Keratinocyte (primary cell): ENCODE data around the gene TINCR. TPM values are rescaled to one million over a fixed set of nuclear protein-coding genes. Genes with fewer than 3 reads are reported as not detected.
"Not testable (repeated sequence)": the region's sequence is repeated elsewhere in the genome, so short reads cannot be mapped to it uniquely, and the experiment has no call there.

Source experiments
- DNase-seq: peaks from one replicate; pipeline ENCODE4 v3.0.0-alpha.2; 2011; ENCODE audit warnings: low read depth, missing footprints, low spot score
- FAIRE-seq: peaks from 2 replicates; lab custom pipeline; 2011; peaks lifted over from hg19 to GRCh38; lab: Jason Lieb, UNC
- H2AFZ ChIP-seq: 2 replicates; pipeline ENCODE4 v1.6.0; 2012; ENCODE audit warnings: low read length, control low read depth, inconsistent platforms; ENCODE audit not compliant: control insufficient read depth
- H3K27ac ChIP-seq: 2 replicates; pipeline ENCODE4 v1.5.1; 2011; ENCODE audit warnings: low read length; ENCODE audit not compliant: control insufficient read depth, insufficient read depth
- H3K27me3 ChIP-seq: 3 replicates; pipeline ENCODE4 v1.6.0; 2011; ENCODE audit warnings: low read length; ENCODE audit not compliant: control insufficient read depth, insufficient read depth; ENCODE audit errors: extremely low read depth
- H3K36me3 ChIP-seq, 2 experiments: 2 replicates in 1 of 2; 3 replicates in 1 of 2; pipeline ENCODE4 v1.5.1; 2011; ENCODE audit warnings: low read length in 2 of 2, mild to moderate bottlenecking in 1 of 2; ENCODE audit not compliant: control insufficient read depth in 2 of 2, insufficient read depth in 2 of 2; ENCODE audit errors: extremely low read depth in 1 of 2
- H3K4me1 ChIP-seq: 3 replicates; pipeline ENCODE4 v1.5.1; 2011; ENCODE audit warnings: low read length; ENCODE audit not compliant: control insufficient read depth, insufficient read depth; ENCODE audit errors: extremely low read depth
- H3K4me2 ChIP-seq: 3 replicates; pipeline ENCODE4 v1.6.0; 2011; ENCODE audit warnings: low read depth, low read length; ENCODE audit not compliant: control insufficient read depth, insufficient read depth; ENCODE audit errors: extremely low read depth
- H3K4me3 ChIP-seq, 3 experiments: fragments of 200-600 bp in 1 of 3; sonication (generic) in 1 of 3; 2 replicates in 2 of 3; 3 replicates in 1 of 3; pipeline ENCODE4 v1.5.1; 2011 to 2016; ENCODE audit warnings: low read length in 3 of 3, mild to moderate bottlenecking in 3 of 3, control low read depth in 2 of 3, inconsistent platforms in 1 of 3, low read depth in 1 of 3, mixed read lengths in 1 of 3, mixed run types in 1 of 3, moderate library complexity in 1 of 3; ENCODE audit not compliant: control insufficient read depth in 2 of 3, insufficient read depth in 2 of 3; ENCODE audit errors: extremely low read depth in 1 of 3
- H3K79me2 ChIP-seq: 2 replicates; pipeline ENCODE4 v1.6.0; 2012; ENCODE audit warnings: low read length; ENCODE audit not compliant: control insufficient read depth, insufficient read depth
- H3K9ac ChIP-seq: 3 replicates; pipeline ENCODE4 v1.6.0; 2011; ENCODE audit warnings: low read length; ENCODE audit not compliant: control insufficient read depth, insufficient read depth; ENCODE audit errors: extremely low read depth
- H3K9me1 ChIP-seq: 3 replicates; pipeline ENCODE4 v1.6.0; 2011; ENCODE audit warnings: low read length; ENCODE audit not compliant: control insufficient read depth, insufficient read depth; ENCODE audit errors: extremely low read depth
- H3K9me3 ChIP-seq: 2 replicates; pipeline ENCODE4 v1.5.1; 2012; ENCODE audit warnings: low read depth, low read length; ENCODE audit not compliant: control insufficient read depth
- H4K20me1 ChIP-seq: 3 replicates; pipeline ENCODE4 v1.6.0; 2011; ENCODE audit warnings: low read length; ENCODE audit not compliant: control insufficient read depth, insufficient read depth; ENCODE audit errors: extremely low read depth
- EZH2 ChIP-seq: IDR thresholded peaks from one replicate; pipeline ENCODE4 v1.6.1; 2012; ENCODE audit warnings: inconsistent platforms, mild to moderate bottlenecking, low read length, moderate library complexity
- dilution Hi-C: fragments of 300-500 bp; cut with MboI; formaldehyde crosslinking; loops from one replicate; pipeline ENCODE4 v1.7.0; 2020; ENCODE audit warnings: low sequenced_read_pairs; ENCODE audit not compliant: extremely low pct_ligation_motif_present
- polyA plus RNA-seq, 5 experiments: library from polyadenylated mRNA; depleted of rRNA in 3 of 5; stranded (reverse) in 3 of 5; stranded (forward) in 1 of 5; unstranded in 1 of 5; fragments of >200 nt; gene quantifications; 1 replicate in 1 of 5; 2 replicates in 3 of 5; 3 replicates in 1 of 5; pipeline versions ENCODE4 v1.2.1 to v1.2.3, GENCODE V29; 2011 to 2012; ENCODE audit warnings: missing spikeins in 2 of 5, low read depth in 1 of 5, low replicate concordance in 1 of 5
- TF ChIP-seq, protein P1 (sequence below), 3 experiments: IDR thresholded peaks in 1 of 3; conservative IDR thresholded peaks in 1 of 3; optimal IDR thresholded peaks in 1 of 3; 2 replicates in 2 of 3; 3 replicates in 1 of 3; pipeline versions ENCODE3 to v1.5.1; 2011; ENCODE audit warnings: low read length in 3 of 3, mild to moderate bottlenecking in 3 of 3, moderate library complexity in 2 of 3, control low read depth in 1 of 3, inconsistent platforms in 1 of 3; ENCODE audit not compliant: insufficient read depth in 2 of 3; ENCODE audit errors: extremely low read depth in 1 of 3

Gene TINCR
- polyA plus RNA-seq, 1 donor (not counting 4 experiments of a cell fraction or from before 2014, with no cell fraction given) = 9.7 TPM

DNA sequence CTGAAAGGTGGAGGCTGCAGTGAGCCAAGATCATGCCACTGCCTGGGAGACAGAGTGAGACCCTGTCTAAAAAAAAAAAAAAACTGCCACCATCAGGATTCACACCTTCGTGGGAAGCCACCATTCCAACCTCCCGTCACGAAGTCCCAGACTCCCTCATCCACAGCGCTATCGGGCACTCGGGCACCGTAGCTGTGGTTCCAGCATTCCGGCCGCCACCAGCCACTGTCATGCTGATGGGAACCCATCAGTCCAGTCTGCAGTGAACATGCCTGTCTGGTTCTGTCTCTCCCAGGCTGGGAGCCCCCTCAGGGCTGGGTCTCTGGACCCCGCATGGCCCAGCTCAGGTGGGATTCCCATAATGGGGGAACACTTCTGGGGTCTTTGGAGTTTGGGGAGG is 27.5 kb downstream of the TINCR start:
- Histone ChIP-seq H2AFZ (no peak overlapping the region), H3K9ac (no peak overlapping the region), H3K36me3 (no peaks in the 10 kb centered on the region), H3K4me3 (no peak overlapping the region), H4K20me1 (no peaks in the 10 kb centered on the region), H3K9me3 (peaks cover 3% of the 10 kb centered on the region), H3K79me2 (no peaks in the 10 kb centered on the region), H3K27me3 (no peaks in the 10 kb centered on the region), H3K27ac (no peak overlapping the region), H3K9me1 (no peaks in the 10 kb centered on the region), H3K4me2 (no peak overlapping the region), H3K4me1 (peaks cover 17% of the 10 kb centered on the region)
- no peak for DNase-seq
- TF ChIP-seq, protein P1, sequence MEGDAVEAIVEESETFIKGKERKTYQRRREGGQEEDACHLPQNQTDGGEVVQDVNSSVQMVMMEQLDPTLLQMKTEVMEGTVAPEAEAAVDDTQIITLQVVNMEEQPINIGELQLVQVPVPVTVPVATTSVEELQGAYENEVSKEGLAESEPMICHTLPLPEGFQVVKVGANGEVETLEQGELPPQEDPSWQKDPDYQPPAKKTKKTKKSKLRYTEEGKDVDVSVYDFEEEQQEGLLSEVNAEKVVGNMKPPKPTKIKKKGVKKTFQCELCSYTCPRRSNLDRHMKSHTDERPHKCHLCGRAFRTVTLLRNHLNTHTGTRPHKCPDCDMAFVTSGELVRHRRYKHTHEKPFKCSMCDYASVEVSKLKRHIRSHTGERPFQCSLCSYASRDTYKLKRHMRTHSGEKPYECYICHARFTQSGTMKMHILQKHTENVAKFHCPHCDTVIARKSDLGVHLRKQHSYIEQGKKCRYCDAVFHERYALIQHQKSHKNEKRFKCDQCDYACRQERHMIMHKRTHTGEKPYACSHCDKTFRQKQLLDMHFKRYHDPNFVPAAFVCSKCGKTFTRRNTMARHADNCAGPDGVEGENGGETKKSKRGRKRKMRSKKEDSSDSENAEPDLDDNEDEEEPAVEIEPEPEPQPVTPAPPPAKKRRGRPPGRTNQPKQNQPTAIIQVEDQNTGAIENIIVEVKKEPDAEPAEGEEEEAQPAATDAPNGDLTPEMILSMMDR (optimal IDR thresholded peaks at IDR 0.05 in 1 of 3, IDR thresholded peaks at IDR 0.05 in 1 of 3, conservative IDR thresholded peaks at IDR 0.05 in 1 of 3; ENCODE audit: extremely low read depth in 1 of 3, insufficient read depth in 2 of 3, low read length in 3 of 3) = no peak
- no peak for TF ChIP-seq EZH2
- no peak for FAIRE-seq
- dilution Hi-C loops = no loop called here

DNA sequence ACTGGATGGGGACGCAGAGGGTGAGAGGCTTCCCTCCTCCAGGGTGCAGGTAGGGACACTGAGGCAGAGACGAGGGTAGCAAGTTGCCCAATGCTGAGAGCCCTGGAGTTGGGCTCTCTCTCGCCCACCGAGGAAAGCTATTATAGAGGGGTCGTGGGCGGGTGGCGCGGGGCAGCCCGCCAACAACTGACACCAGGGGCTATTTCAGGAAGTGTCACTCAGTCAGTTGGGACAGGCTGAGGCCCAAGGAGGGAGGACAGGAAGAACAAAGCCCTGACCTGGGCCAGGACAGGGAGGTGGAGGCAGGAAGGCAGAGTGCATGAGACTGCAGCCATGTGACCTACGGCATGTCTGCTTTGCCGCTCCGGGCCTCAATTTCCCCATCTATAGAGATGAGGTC is 29.9 kb downstream of the TINCR start:
- Histone ChIP-seq H4K20me1 (no peaks in the 10 kb centered on the region), H3K9me3 (peaks cover 13% of the 10 kb centered on the region), H3K4me2 (peak overlapping the region; percentile 45), H3K27me3 (no peaks in the 10 kb centered on the region), H3K79me2 (no peaks in the 10 kb centered on the region), H3K4me1 (peaks cover 17% of the 10 kb centered on the region), H3K27ac (peak overlapping the region; percentile 88), H3K9me1 (no peaks in the 10 kb centered on the region), H2AFZ (no peak overlapping the region), H3K4me3 (no peak overlapping the region), H3K9ac (peak overlapping the region; percentile 77), H3K36me3 (no peaks in the 10 kb centered on the region)
- FAIRE-seq = no peak
- TF ChIP-seq, protein P1 (optimal IDR thresholded peaks at IDR 0.05 in 1 of 3, IDR thresholded peaks at IDR 0.05 in 1 of 3, conservative IDR thresholded peaks at IDR 0.05 in 1 of 3; ENCODE audit: extremely low read depth in 1 of 3, insufficient read depth in 2 of 3, low read length in 3 of 3) = no peak
- dilution Hi-C loops = no loop called here
- no peak for DNase-seq

DNA sequence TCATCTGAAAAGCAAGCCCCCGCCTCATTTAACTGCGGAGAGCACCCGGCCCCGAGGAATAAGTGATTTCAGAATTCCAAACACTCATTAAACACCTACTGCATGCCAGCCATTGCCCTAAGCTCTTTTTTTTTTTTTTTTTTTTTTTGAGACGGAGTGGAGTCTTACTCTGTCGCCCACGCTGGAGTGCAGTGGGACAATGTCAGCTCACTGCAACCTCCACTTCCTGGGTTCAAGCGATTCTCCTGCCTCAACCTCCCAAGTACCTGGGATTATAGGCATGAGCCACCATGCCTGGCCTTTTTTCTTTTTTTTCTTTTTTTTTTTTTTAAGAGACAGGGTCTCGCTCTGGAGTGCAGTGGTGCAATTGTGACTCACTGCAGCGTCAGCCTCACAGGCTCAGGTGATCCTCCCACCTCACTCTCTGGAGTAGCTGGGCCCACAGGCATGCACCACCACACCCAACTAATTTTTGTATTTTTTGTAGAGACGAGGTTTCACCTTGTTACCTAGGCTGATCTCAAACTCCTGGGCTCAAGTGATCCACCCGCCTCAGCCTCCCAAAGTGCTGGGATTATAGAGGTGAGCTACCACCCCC is 30.7 kb downstream of the TINCR start:
- H3K27me3 ChIP-seq, dilution Hi-C loops, H3K9me1 ChIP-seq, H3K79me2 ChIP-seq, H4K20me1 ChIP-seq, H3K36me3 ChIP-seq: not testable (repeated sequence)
- H3K4me1 ChIP-seq = peaks cover 17% of the 10 kb centered on the region
- peak overlapping the region; percentile 90 for H2AFZ ChIP-seq
- peak overlapping the region; percentile 85 for H3K4me2 ChIP-seq
- H3K27ac ChIP-seq = peak overlapping the region; percentile 88
- peaks cover 13% of the 10 kb centered on the region for H3K9me3 ChIP-seq
- peak overlapping the region; percentile 77 for H3K9ac ChIP-seq
- DNase-seq (peak; percentile 75), FAIRE-seq (peak; percentile 57)
- peak overlapping the region; percentile 29 to 49 (median 44) for H3K4me3 ChIP-seq
